Activated CD8-positive, alpha-beta memory T cell treated with anti-CD3 and anti-CD28 coated beads for 48 hours (primary cell): ENCODE results near the gene RAP1A.

Experiments used
- DNase-seq, 3 experiments: peaks; one replicate each; pipeline ENCODE4 v3.0.0-alpha.2; 2020; ENCODE audit warnings: low read depth in 2 of 3, low spot score in 2 of 3

Gene RAP1A

DNA sequence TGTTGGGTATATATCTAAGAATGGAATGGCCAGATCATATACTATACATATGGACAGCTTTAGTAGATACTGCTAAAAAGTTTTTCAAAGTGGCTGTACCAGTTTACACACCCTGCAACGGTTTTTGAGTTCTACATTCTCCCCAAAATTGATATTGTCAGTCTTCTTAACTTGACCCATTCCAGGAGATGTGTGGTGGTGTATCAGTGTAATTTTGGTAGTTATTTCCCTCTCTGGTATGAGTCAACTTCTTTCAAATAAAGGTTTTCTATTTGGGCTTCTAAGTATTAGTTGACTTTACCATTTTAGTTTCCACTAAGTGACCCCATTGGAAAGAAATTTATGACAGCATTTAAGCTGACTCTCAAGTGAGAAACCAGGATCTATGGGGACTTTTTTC is 90.4 kb downstream of the RAP1A start:
- no peak for DNase-seq

DNA sequence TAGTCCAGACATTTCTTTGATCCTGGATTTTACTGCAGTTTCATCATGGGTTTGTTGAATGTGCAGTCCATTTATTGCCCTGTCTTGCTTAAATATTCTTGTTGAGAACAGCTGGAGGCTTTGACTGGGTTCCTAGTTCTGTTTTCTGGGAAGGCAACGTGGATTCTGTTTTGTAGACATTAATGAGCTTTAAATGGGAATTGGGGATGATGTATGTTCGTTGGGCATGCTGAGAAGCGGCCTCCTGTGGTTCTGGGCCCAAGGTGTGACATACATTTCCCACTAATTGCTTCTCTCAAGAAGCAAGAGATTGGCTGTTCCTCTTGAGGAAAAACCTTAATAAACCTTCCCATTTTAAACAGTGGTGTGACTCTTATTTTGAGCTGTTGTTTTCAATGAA is 96.7 kb downstream of the RAP1A start:
- no peak for DNase-seq

DNA sequence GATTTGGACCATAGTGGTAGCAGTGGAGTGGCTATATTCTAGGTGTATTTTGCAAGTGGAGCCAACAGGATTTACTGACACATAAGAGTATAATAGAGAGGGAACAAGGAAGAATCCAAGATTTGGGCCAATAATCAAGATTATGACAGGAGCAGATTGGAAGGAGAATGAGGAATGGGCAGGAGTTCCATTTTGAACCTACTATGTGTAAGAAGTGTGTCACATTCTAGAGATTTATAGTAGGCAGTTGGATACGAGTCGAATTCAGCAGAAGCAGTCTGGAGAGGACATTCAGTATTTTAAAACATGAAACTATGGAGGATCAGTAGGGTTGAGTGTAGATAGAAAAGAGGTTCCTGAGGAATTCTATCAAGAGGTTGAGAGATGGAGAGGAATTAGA is 97.9 kb downstream of the RAP1A start:
- no peak for DNase-seq

DNA sequence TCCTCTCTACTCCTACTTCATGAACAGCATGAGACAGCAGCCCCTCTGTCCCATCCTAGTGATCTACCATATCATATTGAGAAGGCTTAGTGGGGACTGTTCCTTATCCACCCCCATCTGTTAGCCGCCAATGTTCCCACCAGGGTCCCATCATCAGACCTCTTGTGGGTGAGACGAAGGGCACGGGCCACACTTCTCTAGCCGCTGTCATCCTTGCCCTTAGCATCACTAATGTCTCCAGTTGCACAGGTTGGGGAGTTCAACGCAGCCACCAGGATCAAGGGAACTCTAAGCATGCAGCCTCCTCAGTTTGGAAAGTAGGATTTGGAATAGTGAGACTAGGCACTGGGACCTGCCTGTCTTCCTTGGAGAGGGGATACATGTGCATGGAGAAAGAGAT is 99.5 kb downstream of the RAP1A start:
- DNase-seq = no peak

DNA sequence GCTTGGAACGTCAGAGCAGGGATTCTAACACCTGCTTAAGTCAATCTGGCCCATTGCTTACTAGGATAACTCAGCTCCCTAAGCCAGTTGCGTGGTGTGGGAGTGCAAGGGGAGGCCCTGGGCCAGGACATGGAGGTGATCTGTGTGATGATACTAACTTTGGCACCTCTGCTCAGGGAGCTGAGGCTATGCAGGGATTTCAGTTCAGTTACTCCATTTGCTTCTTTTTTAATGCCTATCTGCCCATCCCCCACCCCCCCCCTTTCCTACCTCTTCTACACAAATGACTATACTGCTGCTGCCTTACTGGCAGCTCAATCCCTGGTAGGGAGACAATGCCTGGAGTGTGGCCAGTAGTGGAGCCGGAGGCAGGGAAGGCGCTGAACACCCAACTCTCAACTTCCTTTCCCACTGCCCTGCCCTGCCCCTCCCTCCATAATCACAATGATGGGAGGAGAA is 100.1 kb downstream of the RAP1A start:
- no peak for DNase-seq

DNA sequence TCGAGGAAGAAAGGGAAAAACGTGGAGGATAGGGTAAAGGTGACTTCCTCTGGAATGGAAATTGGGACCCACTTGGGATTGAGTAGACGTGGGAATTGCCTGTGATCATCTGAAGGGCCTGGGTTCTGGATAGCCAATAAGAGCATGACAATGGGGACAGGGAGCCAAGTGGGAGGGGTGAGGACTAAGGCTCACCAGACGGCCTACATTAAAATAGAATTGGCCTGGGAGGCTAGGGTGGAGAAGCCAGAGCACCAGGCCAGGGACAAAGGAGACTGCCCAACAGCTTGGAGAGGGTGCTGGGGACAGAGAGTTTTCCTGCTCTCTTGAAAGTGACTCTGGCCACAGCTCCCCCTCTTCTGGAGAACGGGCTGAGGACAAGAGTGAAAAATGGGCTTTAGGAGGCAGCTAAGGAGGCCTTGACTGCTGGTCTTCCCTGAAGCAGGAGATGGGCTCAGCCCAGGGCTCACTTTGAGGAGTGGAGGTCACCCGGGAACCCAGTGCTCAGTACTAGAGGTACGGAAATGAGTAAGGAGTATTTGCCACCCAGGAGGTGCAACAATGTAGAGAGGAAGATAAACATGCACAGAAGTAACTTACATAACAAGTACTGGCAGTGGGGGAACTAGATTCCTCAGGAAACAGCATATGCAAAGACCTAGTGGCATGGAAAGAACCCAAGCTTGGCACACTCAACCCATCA is 100.8 kb downstream of the RAP1A start:
- DNase-seq = no peak

DNA sequence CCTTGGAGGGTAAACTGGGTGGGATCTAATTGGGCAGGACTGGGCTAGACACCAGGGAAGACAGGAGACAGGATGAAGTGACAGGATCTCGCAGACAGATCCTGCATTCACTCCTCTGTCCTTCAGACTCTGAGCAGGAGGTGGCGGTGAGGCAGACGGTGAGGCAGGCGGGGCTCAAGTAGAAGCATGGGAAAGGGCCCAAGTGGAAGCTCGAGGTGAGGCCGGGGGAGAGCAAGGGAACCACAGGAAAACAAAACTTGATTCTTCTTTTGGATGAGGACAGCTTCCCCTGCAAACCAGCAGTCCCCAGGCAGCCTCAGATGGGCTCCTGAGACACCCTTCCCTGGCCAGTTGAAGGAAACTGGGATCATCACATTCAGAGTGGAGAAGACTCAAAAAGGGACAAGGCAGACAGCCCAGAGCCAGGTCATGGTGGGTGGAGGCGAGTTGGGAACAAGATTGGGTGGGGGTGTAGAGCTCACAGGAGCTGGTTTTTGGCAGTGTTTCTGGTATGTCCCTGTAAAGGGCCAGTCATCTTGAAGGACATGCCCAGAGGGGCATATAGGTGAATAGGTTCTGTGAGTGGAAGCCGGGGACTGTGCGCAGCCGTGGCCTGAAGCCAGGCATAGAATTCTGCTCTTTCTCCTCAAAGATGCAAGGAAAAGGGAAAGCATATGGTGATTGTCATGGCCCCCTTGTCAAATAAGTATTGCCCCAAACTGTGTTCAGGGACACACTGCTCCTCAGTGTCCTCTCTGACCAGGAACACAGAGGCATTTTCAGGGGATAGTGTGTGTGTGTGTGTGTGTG is 101.6 kb downstream of the RAP1A start:
- no peak for DNase-seq

DNA sequence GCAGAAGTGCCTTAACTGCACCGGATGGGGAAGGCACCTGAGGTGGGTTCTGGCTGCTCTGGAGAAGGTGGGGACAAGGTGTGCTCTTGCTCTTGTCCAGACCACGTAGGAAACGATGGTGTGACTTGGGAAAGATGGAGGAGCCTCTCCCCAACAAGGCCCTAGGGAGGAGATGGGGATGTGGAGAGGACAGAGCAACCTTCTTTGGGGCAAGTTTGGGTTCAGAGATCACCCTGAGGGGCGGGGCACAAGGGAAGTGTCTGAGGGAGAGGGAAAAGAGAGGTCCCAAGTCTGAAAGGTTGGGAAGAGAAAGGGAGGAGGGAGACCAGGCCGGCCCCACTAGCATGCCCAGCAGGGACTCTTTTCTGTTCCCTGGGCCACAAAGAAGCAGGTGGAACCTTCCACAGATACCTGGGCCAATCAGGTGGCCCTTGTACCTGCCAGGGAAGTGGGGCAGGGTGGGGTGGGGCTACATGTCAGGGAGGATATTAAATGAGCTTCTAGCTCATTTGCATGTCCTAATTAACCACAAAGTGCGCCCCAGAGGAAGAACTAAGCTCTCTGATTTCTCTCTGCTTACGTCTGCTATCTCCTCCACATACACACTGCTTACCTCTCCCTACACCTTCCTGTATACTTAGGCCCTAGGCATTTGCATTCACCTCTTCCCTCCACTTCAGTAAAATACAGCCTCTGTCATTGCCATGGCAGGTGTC is 103.7 kb downstream of the RAP1A start:
- DNase-seq = no peak

DNA sequence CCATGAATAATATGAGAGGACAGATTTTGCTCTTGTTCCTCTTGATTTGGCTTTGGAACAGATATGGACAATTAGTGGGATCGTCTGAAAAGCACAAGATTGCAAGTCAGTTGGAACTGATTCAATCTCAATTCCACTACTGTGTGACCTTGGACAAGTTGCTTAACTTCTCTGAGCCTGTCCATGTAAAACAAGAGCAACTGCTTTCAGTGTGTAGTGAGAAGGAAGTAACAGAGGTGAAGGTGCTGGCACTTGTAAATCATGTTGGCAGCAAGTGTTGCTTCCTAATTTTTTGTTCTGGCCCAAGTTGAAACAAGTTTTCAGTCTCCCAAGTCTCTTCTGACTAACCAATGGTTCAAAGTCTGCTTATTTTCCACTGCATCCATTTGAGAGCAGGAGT is 104.3 kb downstream of the RAP1A start:
- no peak for DNase-seq

DNA sequence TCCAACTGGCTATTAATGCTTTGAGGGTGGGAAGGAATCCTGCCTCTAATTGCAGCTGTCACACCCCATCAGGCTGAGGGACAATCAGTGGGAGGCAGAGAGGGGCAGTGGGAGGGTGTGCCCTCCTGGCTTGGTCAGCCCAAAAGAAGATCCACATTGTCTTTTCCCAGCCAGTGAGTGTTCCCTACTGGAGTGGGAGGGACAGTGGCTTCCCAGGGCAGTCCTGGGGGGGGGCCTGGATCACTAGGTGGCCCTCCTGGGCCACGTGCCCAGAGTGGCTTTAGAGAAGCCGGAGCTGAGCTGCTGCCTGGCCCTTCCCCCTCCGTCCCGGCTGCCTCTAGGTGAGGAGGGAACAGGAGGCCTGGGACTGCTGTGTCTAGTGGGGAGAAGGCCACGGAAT is 105.6 kb downstream of the RAP1A start:
- DNase-seq = no peak

DNA sequence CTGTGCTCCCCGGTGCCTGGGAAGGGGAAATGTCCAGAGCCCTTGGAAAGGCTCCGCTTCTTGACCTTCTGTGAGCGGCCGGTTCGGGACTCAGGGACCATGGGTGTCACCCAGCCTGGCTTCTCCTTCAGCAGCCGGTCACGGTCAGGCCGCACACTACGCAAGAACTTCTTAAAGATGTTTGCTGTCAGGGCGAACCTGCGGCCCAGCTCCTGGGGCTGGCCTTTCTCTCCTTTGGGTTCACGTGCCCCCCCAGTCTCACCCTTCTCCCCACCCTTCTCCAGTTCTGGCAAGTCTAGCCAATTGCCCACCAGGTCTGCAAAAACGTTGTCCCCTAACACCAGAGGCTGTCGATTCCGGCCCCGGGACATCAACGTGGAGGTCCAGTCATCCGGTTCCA is 107.5 kb downstream of the RAP1A start:
- DNase-seq = no peak

DNA sequence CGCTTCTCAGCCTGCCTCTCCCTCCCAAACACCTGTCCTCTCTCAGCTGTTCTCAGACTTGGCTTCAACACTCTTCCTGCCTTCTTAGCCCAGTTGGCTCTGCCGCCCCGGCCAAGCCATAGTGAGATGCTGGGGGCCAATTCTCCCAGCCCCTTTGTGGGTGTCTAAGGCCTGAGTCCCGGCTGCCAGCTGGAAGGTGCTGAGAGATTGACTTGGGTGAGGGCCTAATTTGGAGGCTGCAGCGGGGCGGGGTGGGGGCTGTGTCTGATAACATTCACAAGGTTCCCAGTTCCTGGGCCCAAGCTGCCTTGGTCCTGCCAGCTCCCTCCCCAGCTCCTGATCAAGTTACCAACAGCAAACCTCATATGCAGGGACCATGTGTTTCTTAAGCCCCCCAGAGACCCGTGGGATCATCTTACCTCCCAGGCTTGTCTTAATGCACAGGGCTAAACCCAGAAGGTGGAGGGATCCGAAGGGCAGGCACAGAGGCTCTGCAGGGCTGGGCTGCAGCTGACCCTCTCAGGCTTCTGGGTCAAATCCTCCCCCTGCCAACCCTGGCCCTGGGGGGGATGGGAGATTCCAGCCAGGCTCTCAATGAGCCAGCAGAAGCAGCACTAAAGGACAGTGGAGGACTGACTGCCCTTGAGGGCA is 109.8 kb downstream of the RAP1A start:
- DNase-seq = no peak

DNA sequence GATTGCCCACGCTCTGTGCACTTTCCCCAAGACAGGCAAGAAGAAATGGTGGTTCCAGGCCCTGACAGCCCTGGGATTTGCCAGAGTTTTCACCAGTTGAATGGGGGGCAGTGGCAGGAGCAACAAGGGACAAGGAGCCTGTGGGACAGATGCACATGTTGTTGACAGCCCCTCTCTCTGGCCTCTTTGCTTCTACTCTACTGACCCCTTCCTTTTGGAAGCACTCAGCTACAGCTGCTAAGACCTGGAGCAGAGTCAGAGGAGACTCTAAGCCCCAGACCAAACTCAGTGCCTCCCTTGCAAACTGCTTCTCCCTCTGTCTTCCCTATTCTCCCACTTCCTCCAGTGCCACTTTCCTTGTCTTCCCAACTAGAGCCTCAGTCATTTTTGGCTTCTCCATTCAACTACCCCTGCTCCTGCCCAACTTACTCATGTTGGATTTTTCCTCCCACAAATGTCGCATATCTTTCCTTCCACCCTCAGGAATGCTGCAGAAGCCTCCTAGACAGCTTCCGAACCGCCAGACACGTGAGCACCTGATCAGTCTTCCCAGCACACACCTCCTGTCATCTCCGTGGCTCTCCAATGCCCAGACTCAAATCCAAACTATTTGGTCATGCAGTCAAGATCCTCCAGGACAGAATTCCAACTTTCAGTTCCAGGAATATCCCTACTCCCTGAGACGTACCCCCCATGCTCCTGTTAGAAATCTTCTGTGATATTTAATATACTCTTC is 110.5 kb downstream of the RAP1A start:
- no peak for DNase-seq

DNA sequence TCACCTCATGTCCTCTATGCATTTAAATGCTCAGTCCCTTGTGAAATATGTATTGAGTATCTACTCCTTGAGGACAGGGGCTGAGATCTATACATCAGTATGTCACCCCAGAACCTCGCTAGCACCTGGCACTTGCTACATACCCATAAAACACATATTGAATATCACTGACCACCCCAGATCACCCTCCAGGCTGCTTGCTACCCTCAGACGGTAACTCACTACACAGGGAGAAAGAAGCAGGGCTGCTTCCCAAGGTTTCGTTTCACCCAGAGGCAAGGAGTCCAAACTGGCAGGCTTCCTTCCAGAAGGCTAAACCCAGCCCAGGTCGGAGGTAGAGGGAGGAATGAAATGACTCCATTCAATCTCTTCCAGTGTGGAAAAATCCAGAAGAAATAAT is 111.1 kb downstream of the RAP1A start:
- DNase-seq = no peak

DNA sequence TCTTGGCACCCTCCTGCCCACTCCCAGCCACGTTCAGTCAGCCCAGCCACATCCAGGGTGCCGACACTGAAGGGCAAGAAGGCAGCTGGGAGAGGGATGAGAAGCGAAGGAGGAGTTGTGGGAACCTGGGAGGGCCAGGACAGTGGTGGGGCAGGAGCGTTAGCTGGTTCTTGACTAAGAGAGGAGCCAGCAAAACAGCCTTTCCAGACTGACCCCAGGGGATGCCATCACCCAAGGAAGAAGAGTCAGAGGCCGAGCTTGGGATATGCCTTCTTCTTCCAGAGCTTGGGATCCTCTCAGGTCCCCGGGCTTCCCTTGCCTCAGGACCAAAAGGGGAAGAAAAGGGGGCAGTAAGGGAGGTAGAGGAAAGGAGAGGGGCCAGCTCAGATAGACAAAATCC is 112.4 kb downstream of the RAP1A start:
- no peak for DNase-seq

DNA sequence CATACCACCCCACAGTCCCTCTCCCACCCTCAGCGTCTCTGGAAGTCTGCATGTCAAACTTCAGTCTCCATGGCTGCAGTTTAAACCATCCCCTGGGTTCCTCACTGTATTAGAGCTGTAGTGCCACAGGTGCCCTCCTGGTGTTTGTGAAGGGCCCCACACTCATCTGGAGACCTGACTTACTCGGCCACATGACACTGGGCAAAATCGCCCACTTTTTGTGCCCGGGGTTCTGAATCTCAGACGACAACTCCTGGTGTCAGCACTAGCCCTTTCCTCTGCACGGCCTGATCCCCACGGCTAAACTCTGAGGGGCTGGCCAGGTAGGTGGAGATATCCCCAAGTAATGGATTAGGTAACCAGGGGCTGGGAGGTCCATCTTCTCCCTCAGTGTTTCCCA is 113.1 kb downstream of the RAP1A start:
- no peak for DNase-seq

DNA sequence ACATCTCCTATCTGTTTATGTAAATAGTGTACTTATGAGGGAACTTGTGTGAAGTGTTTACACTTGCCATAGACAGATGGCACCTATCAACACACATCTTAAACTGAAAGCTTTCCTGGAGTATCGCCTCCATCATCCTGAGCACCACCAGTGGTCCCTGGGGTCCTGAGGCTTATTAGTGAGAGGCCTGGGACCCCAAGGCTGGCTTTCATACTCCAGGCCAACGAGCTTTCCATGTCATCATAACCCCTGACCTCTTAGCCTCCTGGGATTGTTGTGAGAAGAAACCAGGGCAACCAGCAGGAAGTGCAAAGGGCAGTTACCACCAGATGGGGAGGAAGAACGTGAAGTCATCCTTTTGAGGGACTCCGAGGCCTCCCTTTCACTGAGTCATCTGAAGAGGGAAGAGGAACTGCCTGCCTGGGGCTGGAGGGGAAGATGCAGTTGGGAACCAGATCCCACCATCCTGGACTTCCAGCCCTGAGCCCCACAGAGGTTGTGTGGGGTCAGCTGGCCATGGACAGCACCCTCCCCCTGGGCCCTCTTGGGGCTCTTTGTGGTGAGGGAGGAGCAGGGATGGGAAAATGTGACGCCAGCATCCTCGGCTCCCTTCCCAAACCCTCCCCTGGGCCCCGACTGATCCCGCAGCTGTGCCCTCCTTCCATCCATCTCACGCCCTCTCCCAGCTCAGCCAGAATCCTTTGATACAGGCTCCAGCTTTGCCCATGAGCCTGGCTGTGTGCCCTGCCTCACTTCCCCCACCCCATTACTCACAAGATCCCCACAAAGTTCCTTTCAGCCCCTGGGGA is 113.8 kb downstream of the RAP1A start:
- no peak for DNase-seq

DNA sequence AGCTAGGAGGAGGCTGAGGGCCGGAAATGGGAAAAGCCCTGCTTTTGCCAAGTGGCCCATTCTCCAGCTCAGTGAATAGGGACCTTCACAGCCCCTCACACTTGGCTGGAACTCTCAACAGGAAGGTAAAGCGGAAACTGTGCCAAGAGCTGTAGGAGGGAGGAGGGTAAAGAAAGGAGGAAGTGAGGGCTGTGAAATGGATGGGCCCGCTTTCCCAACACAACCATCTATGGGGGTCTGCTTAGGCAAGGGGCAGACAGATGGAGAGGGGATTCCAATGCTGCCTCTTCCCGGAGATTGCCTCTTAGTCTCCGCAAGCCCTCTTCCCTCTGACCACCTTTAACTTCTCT is 114.4 kb downstream of the RAP1A start:
- no peak for DNase-seq

DNA sequence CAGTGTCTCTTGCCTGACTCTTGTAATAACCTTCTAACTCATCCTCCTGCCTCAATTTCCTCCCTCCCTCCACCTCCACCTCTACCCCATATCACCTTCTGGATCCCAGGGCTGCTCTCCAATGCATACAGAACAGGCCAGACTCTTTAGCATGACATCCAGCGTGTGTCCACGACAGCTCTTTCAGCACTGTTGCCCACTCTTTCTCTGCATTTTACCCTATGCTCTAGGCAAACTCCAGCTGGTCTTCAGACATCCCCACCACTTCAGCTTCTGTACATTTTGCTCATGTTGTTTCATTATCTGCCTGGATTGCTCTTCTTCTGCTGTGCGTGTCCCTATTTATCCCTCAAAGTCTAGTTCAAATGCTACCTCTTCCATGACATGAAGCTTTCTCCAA is 114.8 kb downstream of the RAP1A start:
- DNase-seq = no peak

DNA sequence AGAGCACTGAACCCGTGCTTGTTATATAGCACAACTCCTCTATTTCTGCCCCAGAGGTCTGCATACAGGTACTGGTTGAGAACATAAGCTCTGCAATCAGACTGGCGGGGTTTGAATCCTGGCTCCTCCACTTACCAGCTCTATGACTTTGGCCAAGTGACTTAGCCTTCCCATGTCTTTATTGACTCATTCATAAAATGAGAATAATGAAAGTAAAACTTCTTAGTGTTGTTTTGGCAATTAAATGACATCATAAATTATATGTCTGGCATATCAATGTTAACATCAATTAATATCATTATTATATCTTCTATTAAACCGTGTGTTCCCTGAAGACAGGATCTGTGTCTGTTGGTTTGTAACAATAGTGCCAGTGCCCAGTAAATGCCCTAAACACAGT is 115.3 kb downstream of the RAP1A start:
- no peak for DNase-seq
